ENCODE results near the gene CHST11. TPM values are rescaled to one million over a fixed set of nuclear protein-coding genes. Genes with fewer than 3 reads are reported as not detected.

CHST11 gene
- total RNA-seq, 1 experiment from 2014 or later: 6.7 TPM

DNA sequence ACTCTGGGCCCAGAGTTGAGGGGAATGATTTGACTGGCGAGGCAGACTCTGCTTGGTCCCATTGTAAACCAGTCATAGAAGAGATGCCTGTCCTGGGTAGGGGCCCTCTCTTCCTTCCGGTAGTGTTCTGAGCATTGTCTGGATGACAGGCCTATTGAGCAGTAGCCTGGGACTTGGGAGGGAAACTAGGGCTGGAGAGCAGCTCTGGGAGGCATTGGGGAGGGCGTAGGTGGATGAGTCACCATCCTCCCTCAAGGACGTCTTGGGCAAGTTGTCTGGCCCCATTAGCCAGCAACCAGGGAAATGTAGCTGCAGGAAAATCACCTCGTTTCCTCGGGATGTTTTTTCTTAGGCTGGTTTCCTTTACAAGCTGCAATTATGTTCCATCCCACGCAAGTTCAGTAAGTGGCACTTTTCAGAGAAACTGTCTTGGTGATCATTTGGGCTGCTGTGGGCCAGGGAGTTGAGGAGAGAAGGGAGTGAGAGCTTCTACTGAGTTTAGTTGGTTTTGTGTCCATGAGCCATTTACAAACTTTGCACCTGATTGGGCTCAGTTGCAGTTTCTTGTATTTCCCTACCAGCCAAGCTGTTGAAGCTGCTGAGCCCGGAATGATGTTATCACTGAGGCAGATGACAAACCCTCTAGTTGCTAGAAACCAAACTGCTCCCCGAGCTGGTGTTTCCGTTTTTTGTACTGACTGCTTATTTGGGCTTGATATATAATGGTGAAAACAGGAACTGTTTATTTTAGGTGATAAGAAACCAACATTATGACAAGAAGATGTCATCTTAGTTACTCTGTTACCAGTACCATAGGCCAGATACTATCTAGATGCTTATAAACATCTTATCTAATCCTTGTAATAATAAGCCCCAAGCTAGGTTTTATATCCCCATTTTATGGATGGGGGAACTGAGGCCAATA, 147.6 kb downstream of the CHST11 start:
- H3K23me2 ChIP-seq (ENCODE audit: insufficient read length, low read depth, low read length, poor library complexity, severe bottlenecking): no peaks in the 10 kb centered on the region
- DNase-seq: peak; percentile 86
- H3K56ac ChIP-seq (ENCODE audit: insufficient read length, low read depth, low read length): no peak overlapping the region
- H2AFZ ChIP-seq (ENCODE audit: low read length): no peak overlapping the region
- H3K18ac ChIP-seq (ENCODE audit: insufficient read length, low read depth, low read length): no peak overlapping the region
- no peak overlapping the region for H2BK12ac ChIP-seq (ENCODE audit: insufficient read length, low read depth, low read length)
- H3K9me3 ChIP-seq (ENCODE audit: control insufficient read depth, low read depth, low read length): no peaks in the 10 kb centered on the region
- peaks cover 0 to 2% (median 0%) of the 10 kb centered on the region in 3 experiments; a peak in 1 of 7 replicates for H3K36me3 Mint-ChIP-seq (ENCODE audit: insufficient read depth in 1 of 3, low read depth in 3 of 3)
- no peak overlapping the region for H3K9ac ChIP-seq (ENCODE audit: extremely low read depth, insufficient read length, low read length)
- H4K8ac ChIP-seq (replicated peaks; ENCODE audit: insufficient read length, low read depth, low read length): no peak overlapping the region
- H2BK5ac ChIP-seq (ENCODE audit: insufficient read length, low read length): no peak overlapping the region
- H3K4me2 ChIP-seq (ENCODE audit: insufficient read depth, insufficient read length, low read length): no peak overlapping the region
- no peak overlapping the region for H3T11ph ChIP-seq (ENCODE audit: low read length)
- H2BK20ac ChIP-seq (ENCODE audit: low read depth, low read length, poor library complexity, severe bottlenecking): no peak overlapping the region
- H3K79me1 ChIP-seq (ENCODE audit: insufficient read depth, low read depth, low read length, poor library complexity, severe bottlenecking): no peaks in the 10 kb centered on the region
- no peak overlapping the region for H4K91ac ChIP-seq (ENCODE audit: insufficient read length, low read depth, low read length)
- H3K27me3 Mint-ChIP-seq (ENCODE audit: low read depth): no peaks in the 10 kb centered on the region
- no peaks in the 10 kb centered on the region for H4K20me1 ChIP-seq (ENCODE audit: control insufficient read depth, insufficient read depth, insufficient read length)
- no peak overlapping the region for H3K27ac ChIP-seq (ENCODE audit: insufficient read length, low read depth, low read length)
- H4K5ac ChIP-seq (ENCODE audit: insufficient read length, low read depth, low read length): no peak overlapping the region
- no peaks in the 10 kb centered on the region for H3K27me3 ChIP-seq (ENCODE audit: insufficient read depth, low read length)
- H2BK120ac ChIP-seq (ENCODE audit: low read depth, low read length, poor library complexity, severe bottlenecking): no peak overlapping the region
- peaks cover 0 to 7% of the 10 kb centered on the region in 2 experiments; a peak in 2 of 5 replicates for H3K9me3 Mint-ChIP-seq
- H3K4me3 Mint-ChIP-seq: no peak overlapping the region
- H3K79me2 ChIP-seq (ENCODE audit: insufficient read depth, low read length): no peaks in the 10 kb centered on the region
- H3K4ac ChIP-seq (ENCODE audit: low read depth, low read length): no peak overlapping the region
- no peak overlapping the region for H3K14ac ChIP-seq (ENCODE audit: insufficient read depth, low read length)
- no peak overlapping the region for H2AK5ac ChIP-seq (ENCODE audit: insufficient read length, low read length)
- peaks cover 18 to 25% of the 10 kb centered on the region in 2 experiments for H3K4me1 Mint-ChIP-seq
- TF ChIP-seq CTCF (conservative IDR thresholded peaks at IDR 0.05): no peak
- H3K4me1 ChIP-seq (ENCODE audit: insufficient read depth, low read length): peaks cover 10% of the 10 kb centered on the region
- peak overlapping the region in 2 of 3 experiments; percentile 2 to 23; a peak in 2 of 7 replicates for H3K27ac Mint-ChIP-seq
- no peak overlapping the region for H2BK15ac ChIP-seq (ENCODE audit: low read depth, low read length)
- no CpG with 5 or more reads among the region's 10 CpGs for WGBS (ENCODE audit: extremely low coverage, insufficient read length, low lambda C conversion rate)
- no peak overlapping the region for H3K23ac ChIP-seq (ENCODE audit: insufficient read length, low read depth, low read length)
